IMR-90 (cell line): Measurements from ENCODE around the gene EGFR.

Experiments used
- CHD1 ChIP-seq: IDR thresholded peaks from 2 replicates; pipeline ENCODE4 v1.6.1; 2012; ENCODE audit warnings: low read depth, low read length, improper control_type of control experiment
- MAFK ChIP-seq: IDR thresholded peaks from 2 replicates; pipeline ENCODE4 v1.6.1; 2012; ENCODE audit warnings: low read depth, low read length, improper control_type of control experiment
- MAZ ChIP-seq: IDR thresholded peaks from 2 replicates; pipeline ENCODE4 v1.6.1; 2012; ENCODE audit warnings: low read depth, mild to moderate bottlenecking, low read length, improper control_type of control experiment, moderate library complexity, borderline replicate concordance
- NFE2L2 ChIP-seq: fragments of 150-350 bp; IDR thresholded peaks from 2 replicates; pipeline ENCODE4 v1.6.1; 2016; ENCODE audit warnings: low read depth, mild to moderate bottlenecking, low read length
- POLR2A ChIP-seq: IDR thresholded peaks from 2 replicates; pipeline ENCODE4 v1.6.1; 2012; ENCODE audit warnings: mild to moderate bottlenecking, low read depth, low read length
- RAD21 ChIP-seq: IDR thresholded peaks from 2 replicates; pipeline ENCODE4 v1.6.1; 2012; ENCODE audit warnings: low read length, improper control_type of control experiment
- TF ChIP-seq, protein P1 (sequence below): fragments of 150-350 bp; IDR thresholded peaks from 2 replicates; pipeline ENCODE4 v1.6.1; 2016; ENCODE audit warnings: low read depth, mild to moderate bottlenecking, low read length, moderate library complexity, borderline replicate concordance
- TF ChIP-seq, protein P2 (sequence below): conservative IDR thresholded peaks from 2 replicates; pipeline ENCODE4 v1.5.1; 2012; ENCODE audit warnings: mild to moderate bottlenecking, low read depth, low read length, improper control_type of control experiment
- TF ChIP-seq, protein P3 (sequence below): fragments of 150-350 bp; IDR thresholded peaks from 2 replicates; pipeline ENCODE4 v1.6.1; 2017; ENCODE audit warnings: mild to moderate bottlenecking, antibody characterized with exemption, low read length, low read depth

DNA sequence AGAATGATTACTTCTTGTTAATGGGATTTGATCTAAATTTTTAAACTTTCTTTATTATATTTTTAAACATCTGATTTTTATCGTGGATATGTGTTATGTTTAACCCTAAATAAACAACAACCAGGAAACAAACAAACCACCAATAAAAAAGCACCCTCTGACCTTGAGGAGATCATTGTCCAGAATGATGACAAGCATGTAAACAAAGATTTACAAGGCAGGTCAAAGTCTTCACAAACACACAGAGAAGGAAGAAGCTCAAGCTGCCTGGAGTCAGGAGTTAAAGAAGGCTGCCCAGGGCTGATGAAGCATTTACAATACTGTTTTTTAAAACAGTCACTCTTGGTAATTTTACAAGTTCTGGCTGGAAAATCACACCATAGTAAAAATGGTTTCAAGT lies 31.0 kb upstream of the EGFR start:
- TF ChIP-seq POLR2A (no peak), CHD1 (no peak), MAZ (no peak), MAFK (no peak), NFE2L2 (no peak), RAD21 (no peak)
- TF ChIP-seq, protein P1, sequence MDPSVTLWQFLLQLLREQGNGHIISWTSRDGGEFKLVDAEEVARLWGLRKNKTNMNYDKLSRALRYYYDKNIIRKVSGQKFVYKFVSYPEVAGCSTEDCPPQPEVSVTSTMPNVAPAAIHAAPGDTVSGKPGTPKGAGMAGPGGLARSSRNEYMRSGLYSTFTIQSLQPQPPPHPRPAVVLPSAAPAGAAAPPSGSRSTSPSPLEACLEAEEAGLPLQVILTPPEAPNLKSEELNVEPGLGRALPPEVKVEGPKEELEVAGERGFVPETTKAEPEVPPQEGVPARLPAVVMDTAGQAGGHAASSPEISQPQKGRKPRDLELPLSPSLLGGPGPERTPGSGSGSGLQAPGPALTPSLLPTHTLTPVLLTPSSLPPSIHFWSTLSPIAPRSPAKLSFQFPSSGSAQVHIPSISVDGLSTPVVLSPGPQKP = no peak
- TF ChIP-seq, protein P2, sequence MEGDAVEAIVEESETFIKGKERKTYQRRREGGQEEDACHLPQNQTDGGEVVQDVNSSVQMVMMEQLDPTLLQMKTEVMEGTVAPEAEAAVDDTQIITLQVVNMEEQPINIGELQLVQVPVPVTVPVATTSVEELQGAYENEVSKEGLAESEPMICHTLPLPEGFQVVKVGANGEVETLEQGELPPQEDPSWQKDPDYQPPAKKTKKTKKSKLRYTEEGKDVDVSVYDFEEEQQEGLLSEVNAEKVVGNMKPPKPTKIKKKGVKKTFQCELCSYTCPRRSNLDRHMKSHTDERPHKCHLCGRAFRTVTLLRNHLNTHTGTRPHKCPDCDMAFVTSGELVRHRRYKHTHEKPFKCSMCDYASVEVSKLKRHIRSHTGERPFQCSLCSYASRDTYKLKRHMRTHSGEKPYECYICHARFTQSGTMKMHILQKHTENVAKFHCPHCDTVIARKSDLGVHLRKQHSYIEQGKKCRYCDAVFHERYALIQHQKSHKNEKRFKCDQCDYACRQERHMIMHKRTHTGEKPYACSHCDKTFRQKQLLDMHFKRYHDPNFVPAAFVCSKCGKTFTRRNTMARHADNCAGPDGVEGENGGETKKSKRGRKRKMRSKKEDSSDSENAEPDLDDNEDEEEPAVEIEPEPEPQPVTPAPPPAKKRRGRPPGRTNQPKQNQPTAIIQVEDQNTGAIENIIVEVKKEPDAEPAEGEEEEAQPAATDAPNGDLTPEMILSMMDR = no peak
- TF ChIP-seq, protein P3, sequence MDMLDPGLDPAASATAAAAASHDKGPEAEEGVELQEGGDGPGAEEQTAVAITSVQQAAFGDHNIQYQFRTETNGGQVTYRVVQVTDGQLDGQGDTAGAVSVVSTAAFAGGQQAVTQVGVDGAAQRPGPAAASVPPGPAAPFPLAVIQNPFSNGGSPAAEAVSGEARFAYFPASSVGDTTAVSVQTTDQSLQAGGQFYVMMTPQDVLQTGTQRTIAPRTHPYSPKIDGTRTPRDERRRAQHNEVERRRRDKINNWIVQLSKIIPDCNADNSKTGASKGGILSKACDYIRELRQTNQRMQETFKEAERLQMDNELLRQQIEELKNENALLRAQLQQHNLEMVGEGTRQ = no peak
